OCI-LY3 (cell line): ENCODE data around the gene PSMD12.

Experiments used
- CTCF ChIP-seq: fragments of 200-600, 300-600 bp; sonication (generic); IDR thresholded peaks from 2 replicates; pipeline ENCODE4 v1.5.1; 2014; ENCODE audit warnings: antibody characterized with exemption, low read length, low read depth
- EZH2phosphoT487 ChIP-seq: fragments of 200-600 bp; shearing (Covaris generic); IDR thresholded peaks from 2 replicates; pipeline ENCODE4 v1.6.1; 2018; ENCODE audit warnings: antibody characterized with exemption, mixed run types, low read depth

GRCh38 chr17:67390006-67390645 is 23.7 kb upstream of the PSMD12 start:
- TF ChIP-seq EZH2phosphoT487 (no peak), CTCF (no peak)
